Kidney epithelial cell (primary cell): ENCODE measurements around the gene AXIN2. TPM values are rescaled to one million over a fixed set of nuclear protein-coding genes. Genes with fewer than 3 reads are reported as not detected.

Experiments used
- DNase-seq: peaks from one replicate; pipeline ENCODE4 v3.0.0-alpha.2; 2010; ENCODE audit warnings: low read depth
- H3K27me3 ChIP-seq: 2 replicates; pipeline ENCODE4 v1.6.0; 2011; ENCODE audit warnings: low read length; ENCODE audit not compliant: control insufficient read depth, insufficient read depth
- H3K36me3 ChIP-seq: 2 replicates; pipeline ENCODE4 v1.5.1; 2011; ENCODE audit warnings: low read length; ENCODE audit not compliant: control insufficient read depth, insufficient read depth
- H3K4me3 ChIP-seq: 2 replicates; pipeline ENCODE4 v1.5.1; 2011; ENCODE audit warnings: low read depth, mild to moderate bottlenecking, control low read depth, low read length
- total RNA-seq: library from RNA; depleted of rRNA; stranded (reverse); fragments of >200 nt; gene quantifications from 2 replicates; pipeline ENCODE4 v1.2.3, GENCODE V29; 2015
- TF ChIP-seq, protein P1 (sequence below): IDR thresholded peaks from 2 replicates; pipeline ENCODE4 v1.5.1; 2011; ENCODE audit warnings: mild to moderate bottlenecking, moderate library complexity, low read length, control low read depth, inconsistent platforms; ENCODE audit not compliant: insufficient read depth, poor library complexity, severe bottlenecking

The AXIN2 gene
- total RNA-seq, 1 donor from 2014 or later: 2.4 TPM

DNA sequence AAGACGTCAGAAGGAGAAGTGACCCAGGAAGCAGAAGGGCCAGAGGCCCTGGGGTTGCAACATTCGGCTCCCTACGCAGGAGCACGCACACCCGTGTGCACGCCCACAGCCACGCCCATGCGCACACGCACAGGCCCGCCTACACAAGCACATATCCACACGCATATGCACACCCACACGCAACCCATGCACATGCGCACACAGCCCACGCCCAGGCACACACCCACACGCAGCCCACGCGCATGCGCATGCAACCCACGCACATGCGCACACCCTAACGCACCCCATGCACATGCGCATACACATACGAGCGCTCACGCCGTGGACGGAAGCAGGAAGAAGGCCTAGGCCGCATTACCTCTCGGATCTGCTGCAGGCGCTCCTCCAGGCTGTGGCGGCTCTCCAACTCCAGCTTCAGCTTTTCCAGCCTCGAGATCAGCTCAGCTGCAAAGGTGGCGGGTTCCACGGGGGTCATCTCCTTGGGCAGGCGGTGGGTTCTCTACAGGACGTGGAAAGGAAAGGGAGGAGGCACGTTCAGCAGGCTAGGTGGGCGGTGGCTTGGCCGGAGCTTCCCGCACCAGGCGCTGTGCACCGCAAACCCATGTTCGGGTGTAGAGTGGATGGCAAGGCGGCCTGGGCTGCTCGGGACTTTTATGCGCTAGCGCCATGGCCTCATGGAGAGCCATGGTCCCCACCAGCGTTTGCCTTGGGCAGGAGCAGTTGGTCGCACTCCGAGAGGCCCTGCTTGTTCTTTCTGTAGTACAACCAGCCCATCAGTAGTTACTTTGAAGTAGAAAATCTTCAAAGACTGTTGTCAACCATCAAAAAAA lies 23.4 kb downstream of the AXIN2 start:
- DNase-seq: no peak

DNA sequence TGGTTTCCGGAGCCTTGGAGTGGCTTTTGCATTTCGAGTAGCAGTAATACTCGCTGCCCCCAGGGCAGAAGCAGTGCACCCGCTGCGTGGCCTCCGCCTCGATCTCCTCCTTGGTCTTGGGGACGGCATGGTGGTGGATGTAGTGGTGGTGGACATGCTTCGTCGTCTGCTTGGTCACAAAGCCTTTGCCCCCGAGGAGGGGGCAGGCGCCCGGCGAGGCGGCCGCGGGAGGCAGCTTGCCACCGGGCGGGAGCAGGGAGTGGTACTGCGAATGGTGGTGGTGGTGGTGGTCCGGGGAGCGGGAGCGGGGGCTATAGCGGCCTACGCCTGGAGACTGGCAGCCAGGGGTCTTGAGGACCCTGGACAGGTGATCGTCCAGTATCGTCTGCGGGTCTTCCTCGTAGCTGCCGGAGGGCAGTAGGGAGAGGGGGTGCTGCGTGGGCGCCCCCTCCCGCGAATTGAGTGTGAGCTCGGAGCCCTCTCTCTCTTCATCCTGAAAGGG lies 24.1 kb downstream of the AXIN2 start:
- TF ChIP-seq, protein P1, sequence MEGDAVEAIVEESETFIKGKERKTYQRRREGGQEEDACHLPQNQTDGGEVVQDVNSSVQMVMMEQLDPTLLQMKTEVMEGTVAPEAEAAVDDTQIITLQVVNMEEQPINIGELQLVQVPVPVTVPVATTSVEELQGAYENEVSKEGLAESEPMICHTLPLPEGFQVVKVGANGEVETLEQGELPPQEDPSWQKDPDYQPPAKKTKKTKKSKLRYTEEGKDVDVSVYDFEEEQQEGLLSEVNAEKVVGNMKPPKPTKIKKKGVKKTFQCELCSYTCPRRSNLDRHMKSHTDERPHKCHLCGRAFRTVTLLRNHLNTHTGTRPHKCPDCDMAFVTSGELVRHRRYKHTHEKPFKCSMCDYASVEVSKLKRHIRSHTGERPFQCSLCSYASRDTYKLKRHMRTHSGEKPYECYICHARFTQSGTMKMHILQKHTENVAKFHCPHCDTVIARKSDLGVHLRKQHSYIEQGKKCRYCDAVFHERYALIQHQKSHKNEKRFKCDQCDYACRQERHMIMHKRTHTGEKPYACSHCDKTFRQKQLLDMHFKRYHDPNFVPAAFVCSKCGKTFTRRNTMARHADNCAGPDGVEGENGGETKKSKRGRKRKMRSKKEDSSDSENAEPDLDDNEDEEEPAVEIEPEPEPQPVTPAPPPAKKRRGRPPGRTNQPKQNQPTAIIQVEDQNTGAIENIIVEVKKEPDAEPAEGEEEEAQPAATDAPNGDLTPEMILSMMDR: no peak
- Histone ChIP-seq H3K36me3 (no peaks in the 10 kb centered on the region), H3K4me3 (no peak overlapping the region), H3K27me3 (no peaks in the 10 kb centered on the region)
- DNase-seq: no peak

More for the DNA sequence above, 23.4 kb downstream of the AXIN2 start:
- TF ChIP-seq, protein P1: no peak
- no peaks in the 10 kb centered on the region for H3K27me3 ChIP-seq
- no peaks in the 10 kb centered on the region for H3K36me3 ChIP-seq
- no peak overlapping the region for H3K4me3 ChIP-seq

DNA sequence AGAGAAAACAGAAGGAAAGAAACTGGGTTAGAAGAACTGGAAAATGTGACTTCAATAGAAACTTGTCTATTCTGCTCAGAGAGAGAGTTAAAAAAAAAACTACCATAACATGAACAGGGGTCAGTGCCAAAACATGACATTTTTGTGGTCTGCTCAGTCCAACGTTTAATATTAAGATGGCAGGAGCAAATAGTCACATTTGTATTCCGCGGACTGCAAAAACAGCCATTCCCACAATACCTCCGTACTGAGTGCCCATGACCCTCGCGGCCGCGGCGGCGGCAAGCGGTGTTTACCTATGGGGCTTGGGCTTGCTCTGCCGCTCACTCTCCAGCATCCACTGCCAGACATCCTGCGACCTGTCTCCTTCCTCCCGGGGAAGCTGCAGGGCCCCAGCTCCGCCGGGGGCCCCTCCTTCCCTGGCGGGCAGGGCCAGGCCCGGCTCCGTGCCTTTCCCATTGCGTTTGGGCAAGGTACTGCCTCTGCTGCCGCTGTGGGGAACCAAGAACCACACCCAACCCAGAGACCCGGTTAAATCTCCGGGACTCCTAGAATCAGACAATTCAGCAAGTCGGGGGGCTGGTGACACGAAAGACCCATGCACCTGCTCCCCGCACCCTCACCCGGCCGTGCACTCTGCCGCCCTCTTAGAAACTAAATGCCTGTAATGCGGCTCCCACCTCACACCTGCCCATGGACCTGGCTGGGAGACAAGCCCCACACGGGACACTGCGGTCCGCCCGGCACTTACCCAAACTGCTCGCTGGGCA lies 24.7 kb downstream of the AXIN2 start:
- TF ChIP-seq, protein P1: no peak
- Histone ChIP-seq H3K36me3 (no peaks in the 10 kb centered on the region), H3K4me3 (no peak overlapping the region), H3K27me3 (no peaks in the 10 kb centered on the region)
- DNase-seq: no peak

DNA sequence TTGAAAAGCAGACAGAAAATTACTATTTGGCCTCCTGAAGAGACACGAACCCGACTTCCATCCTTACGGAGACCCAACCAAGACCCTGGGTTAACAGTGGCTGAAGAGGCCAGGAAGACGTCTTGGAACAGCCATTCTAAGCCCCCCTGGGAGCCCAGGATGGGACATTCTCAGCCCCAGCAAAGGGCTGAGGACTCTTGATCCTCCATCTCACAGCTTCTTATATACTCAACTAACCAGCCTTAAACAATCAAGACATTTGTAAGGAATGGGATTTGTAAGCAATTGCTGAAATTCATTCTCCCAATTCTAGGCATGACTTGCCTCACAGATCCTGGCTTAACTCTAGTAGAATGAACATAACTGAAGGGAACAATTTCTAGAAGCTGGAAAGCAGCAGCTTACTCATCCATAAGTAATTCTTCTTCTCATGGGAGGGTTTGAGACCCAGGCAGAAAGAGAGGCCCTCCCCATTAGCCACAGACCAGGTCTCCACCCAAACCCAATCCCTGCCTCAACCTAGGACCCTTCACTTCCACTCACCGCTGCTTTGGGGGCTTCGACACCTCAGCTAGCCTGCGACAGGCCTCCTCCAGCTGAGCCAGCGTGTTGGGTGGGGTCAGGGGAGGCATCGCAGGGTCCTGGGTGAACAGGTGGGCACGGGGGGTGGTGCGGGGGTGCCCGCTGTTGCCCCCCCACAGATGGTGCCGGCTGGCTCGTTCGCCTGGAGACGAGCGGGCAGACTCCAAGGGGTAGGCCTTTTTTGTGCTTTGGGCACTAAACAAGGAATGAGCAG lies 25.5 kb downstream of the AXIN2 start:
- no peak for DNase-seq
- Histone ChIP-seq H3K4me3 (no peak overlapping the region), H3K36me3 (no peaks in the 10 kb centered on the region), H3K27me3 (no peaks in the 10 kb centered on the region)
- TF ChIP-seq, protein P1: no peak

DNA sequence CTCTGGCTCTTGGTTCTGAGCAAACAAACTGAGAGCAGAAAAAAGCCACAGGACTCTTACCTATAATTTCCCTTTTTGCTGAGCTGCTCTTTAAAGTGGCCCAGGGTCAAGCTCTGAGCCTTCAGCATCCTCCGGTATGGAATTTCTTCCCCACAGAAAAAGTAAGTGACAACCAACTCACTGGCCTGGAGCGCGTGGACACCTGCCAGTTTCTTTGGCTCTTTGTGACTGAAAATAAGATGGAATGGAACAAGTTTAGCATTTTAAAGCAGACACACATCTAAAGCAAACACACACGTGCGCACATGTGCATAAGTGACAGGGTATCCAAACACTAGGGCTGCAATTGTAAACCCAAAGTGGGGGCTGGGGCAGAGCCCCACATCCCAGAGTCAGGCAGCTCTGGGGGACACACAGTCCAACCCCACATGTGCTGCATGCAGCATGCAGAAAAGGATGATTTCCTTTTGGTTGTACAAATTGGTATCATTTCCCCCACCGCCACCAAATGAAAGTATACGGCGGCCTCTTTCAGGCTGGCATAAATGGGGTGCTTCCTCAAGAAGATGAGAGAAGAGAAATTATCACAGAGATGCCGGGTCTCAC lies 27.5 kb downstream of the AXIN2 start:
- TF ChIP-seq, protein P1: no peak
- DNase-seq: no peak
- Histone ChIP-seq H3K4me3 (no peak overlapping the region), H3K27me3 (no peaks in the 10 kb centered on the region), H3K36me3 (no peaks in the 10 kb centered on the region)
